GM12874 (cell line): ENCODE measurements around the gene UGGT2.

ENCODE experiments used
- TF ChIP-seq, protein P1 (sequence below): IDR thresholded peaks from 2 replicates; pipeline ENCODE4 v1.5.1; 2011; ENCODE audit warnings: low read depth, mild to moderate bottlenecking, control low read depth, low read length, moderate library complexity; ENCODE audit not compliant: insufficient read depth

UGGT2 gene

DNA sequence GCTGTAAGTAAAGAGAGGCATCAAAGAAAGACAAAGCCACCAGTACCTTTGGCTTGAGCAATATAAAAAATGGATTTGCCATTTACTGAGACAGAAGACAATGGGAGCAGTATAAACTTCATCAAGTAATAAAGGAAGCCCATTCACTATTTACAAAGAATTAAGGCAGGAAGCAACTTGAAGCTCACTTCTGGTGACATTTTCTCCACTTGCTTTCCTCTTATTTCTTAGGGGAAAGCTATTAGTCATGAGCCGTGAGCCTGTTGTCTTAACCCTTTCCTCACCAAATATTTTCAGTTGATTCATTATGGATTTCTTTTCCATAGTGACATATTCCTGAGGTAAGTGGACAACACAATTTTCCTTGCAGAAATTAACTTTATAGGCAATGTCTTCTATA lies 219.5 kb downstream of the UGGT2 start:
- TF ChIP-seq, protein P1, sequence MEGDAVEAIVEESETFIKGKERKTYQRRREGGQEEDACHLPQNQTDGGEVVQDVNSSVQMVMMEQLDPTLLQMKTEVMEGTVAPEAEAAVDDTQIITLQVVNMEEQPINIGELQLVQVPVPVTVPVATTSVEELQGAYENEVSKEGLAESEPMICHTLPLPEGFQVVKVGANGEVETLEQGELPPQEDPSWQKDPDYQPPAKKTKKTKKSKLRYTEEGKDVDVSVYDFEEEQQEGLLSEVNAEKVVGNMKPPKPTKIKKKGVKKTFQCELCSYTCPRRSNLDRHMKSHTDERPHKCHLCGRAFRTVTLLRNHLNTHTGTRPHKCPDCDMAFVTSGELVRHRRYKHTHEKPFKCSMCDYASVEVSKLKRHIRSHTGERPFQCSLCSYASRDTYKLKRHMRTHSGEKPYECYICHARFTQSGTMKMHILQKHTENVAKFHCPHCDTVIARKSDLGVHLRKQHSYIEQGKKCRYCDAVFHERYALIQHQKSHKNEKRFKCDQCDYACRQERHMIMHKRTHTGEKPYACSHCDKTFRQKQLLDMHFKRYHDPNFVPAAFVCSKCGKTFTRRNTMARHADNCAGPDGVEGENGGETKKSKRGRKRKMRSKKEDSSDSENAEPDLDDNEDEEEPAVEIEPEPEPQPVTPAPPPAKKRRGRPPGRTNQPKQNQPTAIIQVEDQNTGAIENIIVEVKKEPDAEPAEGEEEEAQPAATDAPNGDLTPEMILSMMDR, result no peak

DNA sequence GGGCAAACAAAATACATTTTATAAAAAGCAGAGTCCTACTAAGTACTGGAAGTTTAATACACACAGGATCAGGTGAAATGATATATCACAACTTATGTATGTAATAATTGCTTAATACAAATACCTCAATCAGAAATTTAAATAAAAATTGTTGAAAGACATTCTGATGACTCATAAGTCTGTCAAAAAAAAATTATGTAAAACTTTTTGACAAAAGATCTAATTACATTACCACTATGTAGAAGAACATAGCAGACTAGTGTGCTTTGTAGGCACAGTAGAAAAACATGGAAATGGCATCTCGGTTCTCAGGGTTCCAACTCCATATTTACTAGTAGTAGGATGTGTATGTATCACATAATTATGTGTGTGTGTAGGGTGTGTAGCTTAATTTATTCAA lies 220.1 kb downstream of the UGGT2 start:
- TF ChIP-seq, protein P1, result no peak

DNA sequence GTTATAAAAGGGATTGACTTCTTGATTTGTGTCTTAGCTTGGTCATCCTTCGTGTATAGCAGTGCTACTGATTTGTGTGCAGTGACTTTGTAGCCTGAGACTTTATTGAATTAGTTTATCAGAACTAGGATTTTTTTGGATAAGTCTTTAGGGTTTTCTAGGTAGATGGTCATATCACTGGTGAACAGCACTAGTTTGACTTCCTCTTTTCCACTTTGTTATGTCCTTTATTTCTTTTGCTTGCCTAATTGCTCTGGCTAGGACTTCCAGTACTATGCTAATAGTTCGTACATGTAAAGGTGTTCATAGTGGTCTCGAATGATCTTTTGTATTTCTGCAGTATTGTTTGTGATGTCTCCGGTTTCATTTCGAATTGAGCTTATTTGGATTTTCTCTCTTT lies 230.9 kb downstream of the UGGT2 start:
- TF ChIP-seq, protein P1, result no peak

DNA sequence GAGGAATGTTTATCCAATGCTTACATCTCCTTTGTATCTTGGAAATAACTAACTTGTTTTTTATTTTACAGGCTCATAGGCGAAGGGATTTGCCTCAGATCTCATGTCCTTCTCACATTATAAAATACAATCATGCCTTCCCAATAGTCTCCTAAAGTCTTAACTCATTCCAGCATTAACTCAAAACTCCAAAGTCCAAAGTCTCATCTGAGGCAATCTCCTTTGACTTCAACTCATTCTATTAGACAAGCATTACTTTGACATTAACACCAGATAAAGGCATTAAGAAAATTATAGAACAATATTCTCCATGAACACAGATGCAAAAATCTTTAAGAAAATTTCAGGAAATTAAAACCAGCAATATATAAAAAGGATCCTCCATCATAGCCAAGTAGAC lies 238.7 kb downstream of the UGGT2 start:
- TF ChIP-seq, protein P1, result no peak

DNA sequence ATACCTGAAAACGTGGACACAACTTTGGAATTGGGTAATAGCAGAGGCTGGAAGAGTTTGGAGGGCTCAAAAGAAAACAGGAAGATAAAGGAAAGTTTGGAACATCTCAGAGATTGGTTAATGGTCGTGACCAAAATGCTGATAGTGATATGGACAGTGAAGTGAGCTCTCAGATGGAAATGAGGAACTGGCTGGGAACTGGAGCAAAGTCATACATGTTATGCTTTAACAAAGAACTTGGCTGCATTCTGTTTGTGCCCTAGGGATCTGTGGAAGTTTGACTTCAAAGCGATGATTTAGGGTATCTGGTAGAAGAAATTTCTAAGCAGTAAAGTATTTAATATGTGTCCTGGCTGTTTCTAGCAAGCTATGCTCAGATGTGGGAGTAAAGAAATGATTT lies 240.1 kb downstream of the UGGT2 start:
- TF ChIP-seq, protein P1, result no peak

DNA sequence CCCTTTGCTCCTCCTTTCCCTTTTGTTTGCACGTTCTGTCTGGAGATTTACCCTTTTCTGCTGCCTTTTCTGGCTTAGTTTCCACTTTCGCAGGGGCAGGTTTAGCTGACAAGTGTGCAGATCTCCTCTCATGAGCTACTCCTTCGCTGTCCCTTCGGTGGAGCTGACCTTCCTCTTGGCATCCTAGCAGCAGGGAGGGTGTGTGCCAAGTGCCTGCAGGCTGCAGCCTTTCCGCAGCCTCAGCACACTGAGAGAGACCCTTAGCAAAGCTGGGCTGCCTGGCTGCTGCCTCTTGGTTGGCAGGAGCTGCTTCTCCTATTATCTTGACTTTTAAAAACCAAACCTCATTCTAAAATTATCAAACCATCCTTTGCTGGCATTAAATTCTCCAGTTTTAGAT lies 243.8 kb downstream of the UGGT2 start:
- TF ChIP-seq, protein P1, result no peak

DNA sequence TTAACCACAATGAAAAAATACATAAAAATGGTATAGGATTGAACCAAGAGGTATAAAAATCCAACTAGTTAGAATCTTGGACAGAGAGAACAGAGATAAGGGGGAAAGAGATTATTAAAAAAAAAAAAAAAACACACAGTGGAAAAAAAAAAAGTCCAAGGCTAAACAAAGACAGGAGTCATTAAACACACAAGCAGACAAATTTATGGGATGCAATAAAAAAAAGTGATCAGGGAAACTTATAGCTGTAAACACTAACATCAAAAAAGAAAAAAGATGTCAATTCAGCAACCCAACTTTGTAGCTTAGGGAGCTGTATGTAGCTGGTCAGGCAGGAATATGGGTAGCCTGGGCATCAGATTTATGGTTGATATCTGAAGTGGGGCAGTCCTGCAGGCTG lies 247.3 kb downstream of the UGGT2 start:
- TF ChIP-seq, protein P1, result no peak

DNA sequence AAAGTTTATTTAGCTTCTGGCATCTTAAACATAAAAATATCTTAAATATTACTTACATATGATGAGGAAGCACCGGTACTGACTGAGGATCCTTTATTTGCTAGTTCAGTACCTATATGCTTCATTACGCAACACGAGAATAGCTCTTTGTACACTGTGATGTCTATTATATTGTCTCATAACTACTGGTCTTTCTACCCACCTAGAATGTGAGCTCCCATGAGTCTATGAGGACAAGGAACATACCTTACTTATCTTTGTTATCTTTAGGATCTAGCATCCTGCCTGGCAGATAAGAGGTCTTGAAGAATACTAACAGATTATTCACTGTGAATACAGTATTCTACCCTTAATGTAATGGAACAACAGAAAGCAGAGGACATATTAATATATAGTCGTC lies 251.4 kb downstream of the UGGT2 start:
- TF ChIP-seq, protein P1, result no peak
